Left lobe of liver (tissue), 2 donors: ENCODE results near the gene C12orf75. TPM values are rescaled to one million over a fixed set of nuclear protein-coding genes. Genes with fewer than 3 reads are reported as not detected.
"Not testable (repeated sequence)": the region's sequence is repeated elsewhere in the genome, so short reads cannot be mapped to it uniquely, and the experiment has no call there.

Experiments used
- ATAC-seq: fragments of 200-7000 bp; cut with Tn5 transposase; one replicate; pipeline ENCODE4 v1.9.1; 2020; ENCODE audit warnings: mild to moderate bottlenecking, moderate library complexity
- DNase-seq: peaks from one replicate; pipeline ENCODE4 v3.0.0-alpha.2; 2020; ENCODE audit warnings: low spot score
- total RNA-seq: library from RNA; stranded (reverse); gene quantifications from one replicate; pipeline ENCODE4 v1.2.1, GENCODE V29; 2021
- donor health status: DM: no; HTN: no; CAD: no; lungs with moderate emphysema.
- donor health status: DM: no; HTN: yes; CAD: no.

C12orf75 gene
- total RNA-seq, 1 donor from 2014 or later: 1.4 TPM

GRCh38 chr12:105308839-105309238 is 21.7 kb upstream of the C12orf75 start:
- ATAC-seq, DNase-seq: not testable (repeated sequence)

GRCh38 chr12:105309384-105309783 is 21.1 kb upstream of the C12orf75 start:
- ATAC-seq, DNase-seq: not testable (repeated sequence)

DNA sequence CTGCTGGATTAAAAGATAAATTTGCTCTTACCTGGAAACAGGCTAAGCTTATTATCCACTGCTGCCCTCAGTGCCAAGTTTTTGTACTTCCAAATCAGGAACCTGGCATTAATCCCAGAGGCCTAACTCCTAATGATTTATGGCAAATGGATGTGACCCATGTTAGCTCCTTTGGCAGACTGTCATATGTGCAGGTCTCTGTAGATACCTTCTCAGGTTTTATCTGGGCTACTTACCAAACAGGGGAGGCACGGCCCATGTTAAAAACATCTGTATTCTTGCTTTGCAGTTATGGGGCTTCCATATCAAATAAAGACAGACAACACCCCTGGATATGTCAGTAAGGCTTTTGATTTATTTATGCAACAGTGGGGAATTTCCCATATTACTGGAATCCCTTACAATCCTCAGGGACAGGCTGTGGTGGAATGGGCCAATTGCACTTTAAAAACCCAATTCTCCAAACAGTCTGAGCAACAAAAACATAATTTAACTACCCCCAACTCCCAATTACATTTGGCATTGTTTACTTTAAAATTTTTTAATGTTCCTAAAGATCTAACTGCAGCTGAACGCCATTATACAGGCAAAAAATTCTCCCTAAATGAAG is 19.9 kb upstream of the C12orf75 start:
- peak; percentile 69 for DNase-seq
- not testable (repeated sequence) for ATAC-seq

DNA sequence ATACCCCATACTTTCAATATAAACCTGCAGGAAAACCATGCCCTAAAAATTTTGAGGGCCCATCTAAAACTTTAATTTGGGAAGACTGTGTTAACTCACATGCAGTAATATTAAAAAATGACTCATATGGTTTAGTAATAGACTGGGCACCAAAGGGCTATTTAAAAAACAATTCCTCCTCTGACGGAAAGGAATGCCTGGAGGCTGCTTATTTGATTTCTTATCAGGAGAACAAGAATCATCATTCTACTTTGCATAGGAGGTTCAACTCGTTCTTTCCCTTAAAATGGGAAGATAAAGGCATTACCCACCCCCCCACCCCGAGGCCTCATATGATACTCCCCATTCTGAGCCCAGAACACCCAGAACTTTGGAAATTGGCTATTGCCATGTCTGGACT is 18.6 kb upstream of the C12orf75 start:
- not testable (repeated sequence) for DNase-seq, ATAC-seq

DNA sequence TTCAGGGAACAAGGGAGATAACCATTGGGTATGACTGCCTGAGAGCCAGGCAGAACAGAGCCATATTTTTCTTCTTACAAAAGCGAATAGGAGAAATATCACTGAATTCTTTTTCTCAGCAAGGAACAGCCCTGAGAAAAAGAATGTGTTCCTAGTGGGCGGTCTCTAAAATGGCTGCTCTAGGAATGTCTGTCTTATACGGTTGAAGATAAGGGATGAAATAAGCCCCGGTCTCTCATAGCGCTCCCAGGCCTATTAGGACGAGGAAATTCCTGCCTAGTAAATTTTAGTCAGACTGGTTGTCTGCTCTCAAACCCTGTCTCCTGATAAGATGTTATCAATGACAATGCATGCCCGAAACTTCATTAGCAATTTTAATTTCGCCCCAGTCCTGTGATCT is 16.7 kb upstream of the C12orf75 start:
- not testable (repeated sequence) for ATAC-seq, DNase-seq

DNA sequence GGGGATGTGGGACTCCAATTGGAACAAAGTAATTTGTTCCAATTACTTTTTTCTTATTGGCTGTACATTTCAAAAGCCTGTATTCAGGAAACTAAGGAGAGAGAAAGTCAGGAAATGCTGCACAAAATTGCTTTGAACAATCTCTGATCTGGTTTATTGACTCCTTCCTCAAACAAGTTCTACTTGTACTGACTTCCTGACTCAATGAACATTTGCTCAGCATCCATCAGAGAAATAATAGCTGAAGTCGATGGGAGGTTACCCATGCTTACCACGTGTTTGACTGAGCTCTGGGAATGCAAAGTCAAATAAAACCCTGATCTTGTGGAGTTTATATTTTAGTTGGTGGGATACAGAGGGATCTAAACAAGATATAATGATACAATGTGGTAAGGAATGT is 15.4 kb upstream of the C12orf75 start:
- ATAC-seq: no peak
- no peak for DNase-seq

- ATAC-seq (no peak), DNase-seq (no peak)
Measured at GRCh38 chr12:105315726-105316125, 14.8 kb upstream of the C12orf75 start.

- no peak for DNase-seq
- peak; percentile 2 for ATAC-seq
Measured at GRCh38 chr12:105316931-105317852, 13.3 kb upstream of the C12orf75 start.

- DNase-seq: no peak
- peak; percentile 50 for ATAC-seq
Measured at GRCh38 chr12:105317942-105318621, 12.4 kb upstream of the C12orf75 start.

DNA sequence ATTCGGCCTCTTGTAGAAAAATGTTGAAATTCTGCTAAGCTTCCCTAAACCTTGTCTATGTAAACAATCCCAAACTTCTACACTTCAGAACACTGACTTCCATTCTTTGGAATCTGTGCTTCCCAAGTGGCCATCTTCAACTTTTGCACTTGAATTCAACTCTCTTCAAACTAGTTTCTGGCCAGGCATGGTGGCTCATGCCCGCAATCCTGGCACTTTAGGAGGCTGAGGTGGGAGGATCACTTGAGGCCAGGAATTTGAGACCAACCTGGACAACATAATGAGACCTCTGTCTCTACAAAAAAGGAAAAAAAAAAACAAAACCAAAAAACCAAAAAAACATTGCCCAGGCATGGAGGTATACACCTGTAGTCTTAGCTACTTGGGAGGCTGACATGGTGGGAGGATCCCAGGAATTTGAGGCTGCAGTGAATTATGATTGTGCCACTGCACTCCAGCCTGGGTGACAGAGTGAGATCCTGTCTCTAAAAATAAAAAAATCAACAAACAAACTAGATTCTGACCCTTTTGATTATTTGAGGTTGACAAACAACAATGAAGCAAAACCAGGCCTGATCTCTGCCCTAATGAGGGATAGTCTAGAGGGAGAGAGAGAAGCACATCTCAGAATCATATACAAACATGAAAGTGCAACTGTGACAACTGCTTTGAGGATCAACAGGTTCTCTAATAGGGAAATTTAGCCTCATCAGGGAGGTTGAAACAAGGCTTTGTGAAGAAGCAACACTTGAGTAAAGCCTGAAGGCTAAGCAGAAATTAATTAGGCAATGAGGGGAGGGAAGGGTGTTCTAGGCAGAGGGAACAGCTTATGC is 11.6 kb upstream of the C12orf75 start:
- DNase-seq (no peak), ATAC-seq (peak; percentile 20)

- DNase-seq (no peak), ATAC-seq (no peak)
Measured at GRCh38 chr12:105319691-105320209, 10.7 kb upstream of the C12orf75 start.

DNA sequence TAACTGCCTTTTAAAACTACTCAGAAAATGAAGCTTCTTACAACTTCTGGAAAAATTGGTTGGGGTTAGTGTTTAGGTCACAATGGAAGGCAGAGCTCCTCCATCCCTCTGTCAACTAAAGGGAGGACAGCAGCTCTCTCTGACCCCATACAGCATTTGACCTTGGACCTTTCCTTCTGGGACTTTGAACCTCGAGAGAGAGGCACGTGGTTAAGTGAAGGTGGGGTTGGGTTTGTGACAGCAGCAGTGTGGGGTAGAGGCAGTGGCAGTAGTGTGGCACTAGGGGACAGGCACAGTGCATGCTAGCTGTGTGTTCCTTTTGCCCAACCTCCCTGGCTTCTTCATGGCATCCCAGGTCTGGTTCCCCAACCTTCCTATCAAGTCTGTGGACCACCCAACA is 9.4 kb upstream of the C12orf75 start:
- DNase-seq: no peak
- peak; percentile 33 for ATAC-seq

DNA sequence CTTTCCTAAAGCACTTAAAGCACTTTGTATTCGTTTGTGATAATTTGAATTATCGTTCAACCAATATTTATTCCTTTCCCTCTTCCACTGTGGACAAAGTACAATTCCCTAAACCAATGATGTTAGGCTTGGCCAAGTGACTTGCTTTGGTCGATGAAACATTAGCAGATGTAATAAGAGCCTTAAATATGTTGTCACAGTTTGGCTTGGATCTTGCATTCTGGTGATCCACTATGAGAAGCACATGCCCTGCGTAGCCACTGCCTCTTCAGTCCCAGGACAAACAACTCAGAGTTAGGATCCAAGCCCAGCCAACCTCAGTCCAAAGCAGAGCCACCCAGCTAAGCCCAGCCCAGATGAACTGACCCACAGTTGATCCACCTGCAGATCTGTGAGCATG is 8.4 kb upstream of the C12orf75 start:
- DNase-seq: peak; percentile 76
- ATAC-seq: peak; percentile 87

DNA sequence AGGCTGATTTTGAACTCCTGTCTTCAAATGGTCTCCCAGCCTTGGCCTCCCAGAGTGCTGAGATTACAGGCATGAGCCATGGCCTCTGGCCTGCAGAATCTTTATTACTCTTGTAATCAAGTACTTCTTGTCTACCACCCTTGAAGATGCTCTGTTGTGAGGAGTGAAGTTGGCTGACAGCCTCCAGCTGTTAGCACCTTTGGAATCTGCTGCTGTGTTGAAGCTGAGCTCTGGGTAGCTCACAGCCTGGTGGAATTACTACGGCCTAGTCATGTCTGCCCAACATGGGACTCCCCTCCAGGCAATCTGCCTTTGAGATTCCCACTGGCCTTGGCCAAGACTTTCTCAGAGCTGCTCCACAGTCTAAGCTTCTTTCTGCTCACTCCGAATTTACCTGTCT is 5.8 kb upstream of the C12orf75 start:
- ATAC-seq: no peak
- no peak for DNase-seq

- ATAC-seq: no peak
- DNase-seq: no peak
Measured at GRCh38 chr12:105325117-105325516, 5.4 kb upstream of the C12orf75 start.

DNA sequence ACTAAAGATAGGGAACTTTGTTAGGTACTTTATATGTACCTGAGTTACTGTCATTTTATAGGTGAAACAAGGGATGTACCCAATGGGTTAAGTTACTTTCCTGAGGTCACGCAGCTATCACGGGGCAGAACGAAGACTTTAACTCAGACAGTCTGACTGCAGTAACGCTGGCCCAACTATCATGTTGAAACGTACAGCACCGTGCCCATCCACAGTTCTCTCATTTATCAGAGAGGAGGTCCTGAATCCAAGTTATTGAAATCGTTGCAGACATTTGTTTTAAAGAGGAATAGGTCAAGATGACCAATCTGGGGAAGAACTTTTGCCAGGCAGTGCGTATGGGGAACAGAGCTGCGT is 587 bp upstream of the C12orf75 start:
- ATAC-seq (peak; percentile 36), DNase-seq (no peak)

- DNase-seq (no peak), ATAC-seq (peak; percentile 52)
Measured at GRCh38 chr12:105330931-105331804, 677 bp downstream of the C12orf75 start.

GRCh38 chr12:105331805-105332251 is 1.3 kb downstream of the C12orf75 start:
- ATAC-seq: no peak
- no peak for DNase-seq

GRCh38 chr12:105332286-105332685 is 1.8 kb downstream of the C12orf75 start:
- not testable (repeated sequence) for ATAC-seq, DNase-seq
